ENCODE results near the gene MALT1. TPM values are rescaled to one million over a fixed set of nuclear protein-coding genes. Genes with fewer than 3 reads are reported as not detected.

MALT1 gene
- total and polyA plus RNA-seq, 2 experiments from 2014 or later = 5.2 to 18.8 TPM

GRCh38 chr18:58637197-58637596 is 34.1 kb upstream of the MALT1 start (continued):
- TF ChIP-seq ZNF462 (CRISPR knock-in tag; IDR thresholded peaks at IDR 0.05) (no peak), ETS1 (IDR thresholded peaks at IDR 0.05) (no peak), CREB1 (CRISPR knock-in tag; IDR thresholded peaks at IDR 0.05; ENCODE audit: low read depth) (no peak), EZH2phosphoT487 (IDR thresholded peaks at IDR 0.05; ENCODE audit: unreplicated experiment) (no peak), ZNF114 (CRISPR knock-in tag; IDR thresholded peaks at IDR 0.05) (no peak), JUNB (IDR thresholded peaks at IDR 0.05; ENCODE audit: unreplicated experiment) (no peak)

- Histone ChIP-seq H3K4me2 (no peak overlapping the region), H3K36me3 (ENCODE audit: insufficient read depth) (no peaks in the 10 kb centered on the region), H3K9me2 (ENCODE audit: insufficient read depth) (no peaks in the 10 kb centered on the region), H3K4me1 (ENCODE audit: insufficient read depth) (peaks cover 30% of the 10 kb centered on the region), H4K20me1 (replicated peaks; ENCODE audit: insufficient read depth) (no peaks in the 10 kb centered on the region), H3K79me2 (replicated peaks; ENCODE audit: insufficient read depth) (no peaks in the 10 kb centered on the region), H3K27me3 (ENCODE audit: insufficient read depth) (no peaks in the 10 kb centered on the region), H3K27ac (ENCODE audit: low read depth) (no peak overlapping the region), H3F3A (replicated peaks; ENCODE audit: low read depth) (no peaks in the 10 kb centered on the region), H2AFZ (no peak overlapping the region), H3K4me3 (no peak overlapping the region)
- ATAC-seq (no peak), DNase-seq (ENCODE audit: low spot score) (no peak)
- H3K36me3 Mint-ChIP-seq (ENCODE audit: low read depth) = no peaks in the 10 kb centered on the region
- no peak overlapping the region for H3K27ac Mint-ChIP-seq
- peaks cover 2% of the 10 kb centered on the region for H3K27me3 Mint-ChIP-seq (ENCODE audit: insufficient read depth, low read depth, poor library complexity)
- no peaks in the 10 kb centered on the region for H3K9me3 Mint-ChIP-seq
- H3K4me3 Mint-ChIP-seq = no peak overlapping the region
- peaks cover 12% of the 10 kb centered on the region for H3K4me1 Mint-ChIP-seq
- TF ChIP-seq ETS1 (IDR thresholded peaks at IDR 0.05) = no peak
- no peak for TF ChIP-seq POLR2AphosphoS5 (IDR thresholded peaks at IDR 0.05; ENCODE audit: low read depth)
- TF ChIP-seq CREB1 (CRISPR knock-in tag; IDR thresholded peaks at IDR 0.05; ENCODE audit: low read depth) = no peak
- TF ChIP-seq ZNF462 (CRISPR knock-in tag; IDR thresholded peaks at IDR 0.05) = no peak
Observed at GRCh38 chr18:58637946-58638345, 33.3 kb upstream of the MALT1 start.
